Inflammatory macrophage treated with lipopolysaccharide for 1 hour (primary cell): ENCODE results near the gene HS6ST2.

Source experiments
- DNase-seq, 2 donors: peaks; one replicate each; pipeline ENCODE4 v3.0.0-alpha.2; 2020 to 2022

Gene HS6ST2

DNA sequence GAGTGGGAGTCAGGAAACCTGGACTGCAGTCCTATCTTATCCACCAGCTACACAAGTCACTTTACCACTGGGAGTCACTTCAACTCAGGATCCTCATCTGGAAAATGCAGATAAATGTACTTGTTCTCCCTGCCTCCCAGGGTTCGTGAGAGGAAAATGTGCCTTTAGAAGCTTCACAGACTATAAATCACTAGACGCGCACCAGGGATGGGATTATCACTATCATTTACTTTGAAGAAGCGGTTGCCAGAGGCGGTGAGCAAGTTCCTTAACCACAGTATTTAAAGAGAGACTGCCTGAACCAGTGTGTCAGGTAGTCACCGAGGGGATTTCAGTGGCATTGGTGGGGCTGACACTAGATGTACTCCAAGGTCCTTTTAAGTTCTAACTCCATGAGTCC lies 219.5 kb downstream of the HS6ST2 start:
- DNase-seq, result no peak

DNA sequence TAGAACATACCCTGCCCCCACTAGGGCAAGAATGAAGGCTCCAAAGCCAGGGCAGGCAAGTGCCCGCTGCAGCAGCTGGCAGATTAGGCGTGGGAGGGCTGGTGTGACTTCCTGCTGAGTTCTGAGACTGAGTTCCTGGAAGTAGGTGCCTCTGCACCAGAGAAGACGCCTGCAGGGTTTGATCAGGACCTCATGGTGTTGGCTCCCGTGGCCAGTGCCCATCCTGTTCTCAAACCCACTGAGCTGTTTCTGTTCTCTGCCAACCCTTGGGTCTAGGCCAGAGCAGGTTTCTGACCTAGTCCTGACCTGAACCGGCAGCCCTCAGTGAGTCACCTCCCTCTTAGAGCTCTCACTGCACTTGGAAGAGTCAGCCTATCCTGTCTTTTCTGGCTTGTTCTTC lies 220.7 kb downstream of the HS6ST2 start:
- DNase-seq, result peak in 1 of 2 donors; percentile 9

DNA sequence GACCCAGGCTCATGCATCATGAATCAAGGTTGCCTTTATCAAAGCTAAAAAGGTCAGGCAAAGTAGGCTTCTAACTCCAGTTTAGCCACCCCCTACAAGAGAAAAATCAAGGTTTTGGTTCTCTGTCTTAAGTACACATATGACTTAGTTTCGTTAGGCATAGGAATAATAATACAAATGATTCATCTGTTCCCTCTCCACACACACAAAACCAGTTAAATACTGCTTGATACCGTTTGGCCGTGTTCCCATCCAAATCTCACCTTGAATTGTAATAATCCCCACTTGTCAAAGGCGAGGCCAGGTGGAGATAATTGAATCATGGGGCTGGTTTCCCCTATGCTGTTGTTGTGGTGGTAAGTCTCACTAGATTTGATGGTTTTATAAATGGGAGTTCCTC lies 226.2 kb downstream of the HS6ST2 start:
- no peak for DNase-seq

DNA sequence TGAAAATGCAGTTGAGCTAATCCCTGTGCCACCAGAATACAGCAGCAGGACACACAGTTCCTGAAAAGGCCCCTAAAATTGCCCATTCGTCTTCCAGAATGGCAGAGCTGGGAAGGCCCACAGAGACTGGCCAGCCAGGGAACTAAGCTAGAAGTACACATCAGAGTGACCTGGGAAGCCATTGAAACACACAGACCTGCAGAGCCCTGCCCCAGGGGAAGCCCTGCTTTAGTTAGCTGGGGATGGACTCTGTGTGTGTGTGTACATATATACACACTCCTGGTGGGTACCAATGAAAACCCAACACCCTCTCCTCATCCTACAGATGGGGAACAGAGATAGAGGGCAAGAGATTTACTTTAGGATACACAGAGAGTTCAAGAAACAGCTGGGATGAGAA lies 227.7 kb downstream of the HS6ST2 start:
- no peak for DNase-seq

DNA sequence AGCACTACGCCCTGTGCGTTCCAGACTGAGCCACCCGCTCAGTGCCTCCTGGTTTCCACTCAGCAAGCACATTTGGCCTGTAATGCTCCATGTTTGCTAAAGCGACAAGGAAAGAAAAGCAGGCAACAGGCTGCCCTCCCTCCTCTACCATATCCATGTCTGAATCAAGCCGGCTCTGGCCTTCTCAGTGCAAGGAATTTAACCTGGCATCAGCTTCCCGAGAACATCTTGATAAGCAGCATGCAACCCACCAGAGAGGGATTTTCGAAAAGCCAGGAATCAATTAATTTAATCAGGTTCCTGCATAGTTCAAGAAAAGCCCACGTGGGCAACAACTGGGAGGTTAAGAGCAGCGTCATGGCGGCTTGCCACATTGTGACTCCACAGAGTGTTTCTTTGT lies 228.2 kb downstream of the HS6ST2 start:
- DNase-seq, result no peak

DNA sequence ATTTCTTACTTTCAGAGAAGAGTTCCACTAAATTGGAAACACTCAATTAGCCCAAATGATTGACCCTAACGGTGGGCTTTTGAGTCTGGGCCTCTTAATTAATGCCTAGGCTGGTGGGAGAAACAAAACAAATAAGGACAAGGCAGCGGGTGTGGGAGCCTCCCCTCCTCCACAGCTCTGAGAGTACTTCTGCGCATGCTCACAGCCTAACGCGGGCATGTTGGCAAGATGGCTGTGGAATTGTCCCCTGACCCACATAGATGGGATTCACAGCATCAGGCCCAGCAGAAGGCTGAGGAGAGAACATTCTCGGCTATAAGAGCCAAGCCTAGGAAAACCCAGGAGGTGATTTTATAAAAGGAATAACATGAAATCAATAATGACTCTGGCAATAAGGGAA lies 230.1 kb downstream of the HS6ST2 start:
- DNase-seq, result no peak

DNA sequence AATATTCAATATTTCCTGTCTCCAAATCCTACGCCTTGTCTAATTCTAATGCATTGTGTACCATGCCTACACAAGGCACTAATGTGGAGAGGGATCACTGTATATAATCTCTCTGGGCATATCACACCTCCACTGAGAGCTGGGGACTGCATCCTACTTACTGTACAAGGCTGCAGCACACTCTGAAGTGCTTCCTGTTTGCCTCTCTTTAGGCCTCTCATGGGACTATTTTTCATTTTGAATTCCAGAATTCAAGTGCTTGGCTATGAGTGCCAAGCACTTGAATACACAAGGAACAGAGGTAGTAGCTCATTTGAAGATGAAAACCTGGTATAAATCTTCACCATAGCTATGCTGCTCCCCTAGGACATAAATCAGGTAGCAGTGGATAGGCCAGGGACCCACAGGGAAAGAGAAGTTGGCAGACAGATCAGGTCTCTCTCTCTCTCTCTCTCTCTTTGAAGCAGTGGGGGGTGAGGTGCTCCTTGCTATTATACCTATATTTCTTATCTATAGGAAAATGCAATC lies 239.9 kb downstream of the HS6ST2 start:
- no peak for DNase-seq

DNA sequence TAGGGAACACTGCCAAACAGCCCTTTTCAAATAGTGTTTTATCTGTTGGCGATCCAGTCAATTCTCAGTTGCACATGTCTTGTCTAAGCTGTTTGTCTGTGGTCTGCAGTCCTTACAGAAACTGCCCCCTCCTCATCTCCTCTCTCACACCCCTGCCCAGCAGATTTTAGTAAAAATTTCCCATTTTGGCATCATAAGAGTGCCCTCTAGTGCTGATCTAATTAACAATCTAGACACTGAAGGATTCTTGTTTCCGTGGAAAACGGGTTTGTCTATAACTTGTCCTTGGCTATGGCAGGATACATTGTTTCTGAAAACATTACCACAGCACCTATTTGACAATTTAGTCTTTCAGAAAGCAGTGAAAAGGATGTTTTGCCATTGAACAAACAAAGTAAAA lies 242.4 kb downstream of the HS6ST2 start:
- DNase-seq, result peak in 1 of 2 donors; percentile 13

DNA sequence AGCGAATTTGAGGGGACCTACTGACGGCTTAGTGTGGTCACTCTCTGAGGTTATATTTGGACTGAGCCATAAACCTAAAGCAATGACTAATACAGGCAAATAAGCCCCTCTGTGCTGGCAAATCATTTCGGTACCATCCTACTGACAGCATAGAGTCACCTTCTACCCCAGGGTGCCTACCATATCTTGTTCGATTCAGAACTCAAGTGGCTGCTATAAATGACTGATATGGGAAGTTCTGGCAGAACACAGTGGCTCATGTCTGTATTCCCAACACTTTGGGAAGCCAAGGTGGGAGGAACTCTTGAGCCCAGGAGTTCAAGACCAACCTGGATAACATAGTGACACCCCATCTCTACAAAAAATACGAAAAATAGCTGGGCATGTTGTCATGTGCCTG lies 243.5 kb downstream of the HS6ST2 start:
- DNase-seq, result no peak

DNA sequence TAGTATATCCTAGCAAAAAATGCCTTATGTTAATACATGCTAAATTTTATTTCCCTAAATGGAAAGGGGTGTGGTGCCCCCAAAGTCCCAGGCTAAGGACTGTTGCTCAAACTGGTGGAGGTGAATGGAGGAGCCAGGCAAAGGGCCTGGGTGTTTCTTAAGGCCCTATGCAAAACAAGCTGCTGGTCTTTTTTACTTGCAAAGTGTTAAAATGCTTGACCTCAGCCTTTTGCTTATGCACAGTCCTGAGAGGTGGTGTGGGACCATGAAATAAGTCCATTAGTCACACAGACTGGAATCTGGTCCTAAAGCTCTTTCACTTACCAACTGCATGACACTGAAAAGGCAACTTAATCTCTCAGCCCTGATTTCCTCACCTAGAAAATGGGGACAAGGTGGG lies 246.1 kb downstream of the HS6ST2 start:
- DNase-seq, result no peak

DNA sequence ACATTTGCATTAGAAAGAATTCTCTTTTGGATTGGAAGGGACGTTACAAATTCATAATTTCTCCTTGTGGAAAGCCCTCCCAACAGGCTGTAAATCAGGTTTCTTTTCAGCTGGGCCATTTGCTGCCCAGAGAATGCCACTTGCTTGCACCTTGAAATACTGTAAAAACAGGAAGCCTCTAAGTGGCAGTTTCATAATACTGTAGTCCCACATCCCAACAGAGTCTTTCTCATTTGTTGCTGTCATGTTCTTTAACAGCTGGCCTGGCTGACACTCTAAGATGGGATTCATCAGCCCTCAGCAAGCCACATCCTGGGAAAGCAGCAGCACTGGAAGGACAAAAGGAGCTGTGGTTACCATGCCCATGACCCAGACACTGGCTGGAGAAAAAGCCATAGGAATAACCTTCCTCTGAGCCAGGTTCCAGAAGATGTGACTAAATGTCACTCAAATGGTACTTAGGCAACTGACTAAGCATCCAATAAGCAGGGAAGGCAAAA lies 247.7 kb downstream of the HS6ST2 start:
- DNase-seq, result peak; percentile 11 to 19

DNA sequence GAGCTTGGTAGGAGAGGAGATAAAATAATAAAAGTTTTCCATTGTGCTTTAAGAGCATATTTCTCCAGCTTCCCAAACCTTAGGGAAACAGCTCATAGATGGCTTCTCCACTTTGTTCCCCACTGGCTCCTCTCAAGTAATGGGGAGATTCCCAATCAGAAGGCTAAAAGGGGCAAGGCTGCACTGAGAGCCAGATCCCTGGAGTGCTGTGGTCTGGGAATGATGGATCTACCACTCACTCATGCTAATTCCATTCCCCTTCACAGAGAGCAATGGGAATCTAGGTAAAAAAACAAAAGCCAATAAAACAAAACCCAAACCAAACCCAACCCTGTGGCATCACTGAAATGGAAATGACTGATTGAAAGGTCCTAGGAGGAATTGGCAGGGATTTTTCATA lies 249.9 kb downstream of the HS6ST2 start:
- DNase-seq, result no peak

DNA sequence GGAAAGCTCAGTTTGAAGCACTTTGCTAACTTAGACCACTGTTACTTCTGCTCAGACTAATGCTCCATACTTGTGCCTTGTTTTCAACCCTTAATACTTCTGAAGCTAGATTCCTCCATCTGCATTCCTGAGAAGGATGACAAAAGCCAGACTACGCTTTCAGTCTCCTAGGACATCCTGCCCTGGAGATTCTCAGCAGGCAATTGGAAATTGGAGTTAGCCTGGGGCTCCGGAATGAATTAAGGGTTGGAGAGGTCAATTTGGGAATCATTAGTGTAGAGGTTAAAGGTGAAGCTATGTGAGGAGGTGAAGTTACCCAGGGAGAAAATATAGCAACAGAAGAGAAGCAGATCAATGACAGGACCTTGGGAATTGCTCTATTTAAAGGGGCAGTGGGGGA lies 253.7 kb downstream of the HS6ST2 start:
- no peak for DNase-seq

DNA sequence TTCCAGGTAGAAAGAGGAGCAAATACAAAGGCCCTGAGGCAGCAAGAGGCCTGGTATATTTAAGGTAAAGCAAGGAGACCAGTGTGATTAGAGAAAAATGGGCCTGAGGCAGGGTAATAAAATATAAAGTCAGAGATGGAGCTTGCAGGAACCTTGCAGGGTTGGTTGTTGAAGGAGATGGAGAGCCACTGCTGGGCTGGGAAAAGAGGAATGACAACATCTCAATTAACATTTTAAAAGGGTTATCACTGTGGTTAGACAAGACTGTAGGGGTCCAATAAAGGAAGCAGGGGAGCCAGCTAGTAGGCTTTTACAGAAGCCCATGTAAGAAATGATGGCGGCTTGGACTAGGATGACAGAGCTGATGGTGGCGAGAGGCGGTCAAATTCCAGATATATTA lies 264.0 kb downstream of the HS6ST2 start:
- DNase-seq, result no peak

DNA sequence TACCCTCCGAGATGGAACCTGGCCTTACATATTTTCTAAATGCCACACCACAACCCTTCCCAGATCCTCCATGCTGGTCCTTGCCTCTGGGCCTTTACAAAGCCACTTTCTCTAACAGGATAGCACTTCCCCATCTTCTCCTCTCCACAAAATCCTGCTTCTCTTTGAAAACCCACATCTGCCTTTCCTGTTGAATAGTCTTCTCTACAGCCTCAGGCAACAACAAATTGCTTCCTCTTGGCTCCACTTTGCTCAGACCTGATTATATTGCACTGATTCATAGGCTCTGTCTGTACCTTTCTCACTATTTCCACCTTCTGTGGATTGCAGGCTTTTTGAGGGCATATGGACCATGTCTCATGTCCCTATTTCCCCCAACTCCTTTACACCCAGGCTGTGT lies 265.9 kb downstream of the HS6ST2 start:
- DNase-seq, result peak in 1 of 2 donors; percentile 2

DNA sequence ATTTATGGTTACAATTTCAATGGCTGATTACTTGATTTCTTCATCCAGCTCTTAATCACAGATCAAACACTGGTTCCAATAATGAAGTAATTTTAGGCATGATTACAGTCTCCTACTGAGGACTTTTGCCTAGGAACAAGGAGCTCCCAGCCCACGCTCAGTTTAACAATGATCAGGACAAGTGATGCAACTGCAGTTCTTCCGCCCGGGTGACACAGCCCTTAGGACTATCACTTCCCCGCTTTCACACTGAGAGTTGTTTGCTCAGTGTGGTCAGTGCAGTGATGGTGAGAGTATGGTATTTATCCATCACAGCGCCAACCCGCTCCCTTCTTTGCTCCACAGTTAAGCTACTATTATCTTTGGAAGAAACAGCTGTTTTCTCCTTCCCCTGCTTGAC lies 266.4 kb downstream of the HS6ST2 start:
- DNase-seq, result peak; percentile 76 to 78

DNA sequence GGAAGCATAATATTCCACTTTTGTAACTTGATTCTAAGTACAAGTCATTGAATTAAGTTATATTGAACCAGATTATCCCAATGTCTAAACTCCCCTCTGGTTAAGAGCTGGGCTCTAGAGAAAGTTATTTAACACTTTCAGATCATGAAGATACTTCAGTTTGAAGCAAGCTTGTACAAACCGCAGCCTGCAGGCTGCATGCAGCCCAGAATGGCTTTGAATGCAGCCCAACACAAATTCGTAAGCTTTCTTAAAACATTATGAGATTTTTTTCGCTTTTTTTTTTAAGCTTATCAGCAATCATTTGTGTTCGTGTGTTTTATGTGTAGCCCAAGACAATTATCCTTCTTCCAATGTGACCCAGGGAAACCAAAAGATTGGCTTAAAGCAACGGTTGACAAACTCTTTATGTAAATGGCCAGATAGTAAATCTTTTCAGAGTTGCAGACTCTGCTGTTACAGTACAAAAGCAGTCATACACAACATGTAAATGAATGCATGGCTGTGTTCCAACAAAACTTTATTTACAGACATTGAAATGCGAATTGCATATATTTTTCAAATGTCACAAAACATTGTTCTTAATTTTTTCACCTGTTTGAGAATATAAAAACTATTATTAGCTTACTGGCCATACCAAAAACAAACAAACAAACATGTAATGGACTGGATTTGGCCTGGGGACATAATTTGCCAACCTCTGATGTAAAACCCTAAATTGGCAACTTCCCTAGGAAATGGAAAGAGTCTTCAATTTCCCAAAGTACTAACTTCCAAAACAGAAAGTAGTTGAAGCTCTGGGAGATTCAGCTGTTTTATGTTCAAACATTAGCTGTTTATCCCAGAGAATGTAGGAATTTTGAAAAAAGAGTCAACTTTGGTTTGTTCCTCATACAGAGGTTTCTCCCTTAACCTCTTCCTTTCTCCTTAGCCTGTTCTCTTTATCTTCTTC lies 268.5 kb downstream of the HS6ST2 start:
- no peak for DNase-seq

DNA sequence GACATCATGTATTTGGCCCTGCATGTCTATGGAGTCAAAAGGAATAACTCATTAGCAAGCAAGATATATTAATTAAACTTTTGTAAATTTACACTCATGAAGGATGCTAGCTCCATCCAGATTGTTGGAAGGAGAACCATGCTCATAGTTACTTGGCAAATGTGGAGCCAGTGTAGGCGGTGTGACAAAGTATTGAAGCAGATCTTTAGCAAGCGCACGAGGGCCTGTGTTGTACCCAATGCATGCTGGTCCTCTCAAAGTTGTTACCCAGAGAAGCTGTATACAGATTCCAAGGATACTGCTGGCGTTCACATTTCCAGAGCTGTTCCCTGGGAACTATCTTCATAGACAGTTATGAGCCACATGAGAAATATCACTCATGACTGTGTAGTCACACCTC lies 273.2 kb downstream of the HS6ST2 start:
- no peak for DNase-seq

DNA sequence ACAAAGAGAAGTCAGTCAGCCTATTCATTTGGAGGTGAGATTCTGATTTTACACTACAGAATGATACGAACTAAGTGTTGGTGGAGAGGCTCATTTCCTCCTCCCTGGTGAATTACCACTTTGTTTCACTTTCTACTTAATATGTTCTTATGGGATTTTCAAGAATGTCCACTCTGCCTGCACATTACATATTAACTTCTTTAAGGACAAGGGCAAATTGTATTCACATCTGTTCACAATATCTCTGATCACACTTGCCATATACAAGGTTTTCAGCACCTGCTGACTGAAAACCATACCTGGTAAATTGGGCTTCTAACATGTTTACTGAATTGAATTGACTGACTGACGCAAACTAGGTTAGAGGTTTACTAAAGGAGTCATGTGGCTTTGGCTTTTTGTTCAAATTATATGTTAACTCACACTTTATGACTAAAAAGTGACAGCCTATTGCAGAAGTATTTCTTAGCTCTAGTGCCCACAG lies 281.2 kb downstream of the HS6ST2 start:
- DNase-seq, result no peak

DNA sequence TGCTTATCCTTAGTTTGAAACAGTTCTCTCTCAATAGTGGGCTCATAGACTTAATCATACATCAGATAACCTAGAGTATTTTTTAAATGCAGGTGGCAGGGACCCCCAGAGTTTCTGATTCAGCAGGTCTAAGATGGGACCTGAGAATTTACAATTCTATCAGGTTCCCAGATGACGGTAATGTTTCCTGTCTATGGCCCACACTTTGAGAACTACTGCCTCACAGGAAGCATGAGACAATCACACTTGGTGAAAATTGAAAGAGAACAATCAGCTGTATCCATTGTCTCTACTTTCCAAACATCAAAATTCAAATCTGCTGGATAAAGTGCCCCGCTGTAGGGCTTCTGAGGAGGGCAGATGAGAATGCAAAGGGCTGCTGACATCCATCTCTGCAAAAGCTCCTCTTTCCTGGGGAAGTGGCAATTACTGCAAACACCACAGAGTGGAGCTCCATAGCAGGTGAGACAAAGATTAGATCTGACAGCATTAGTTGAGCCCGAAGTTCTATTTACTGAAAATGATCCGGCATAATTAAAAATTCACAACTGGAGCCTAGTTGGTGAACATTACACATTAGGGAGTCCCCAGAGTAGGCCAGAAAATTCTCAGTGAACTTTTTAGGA lies 281.8 kb downstream of the HS6ST2 start:
- DNase-seq, result no peak

DNA sequence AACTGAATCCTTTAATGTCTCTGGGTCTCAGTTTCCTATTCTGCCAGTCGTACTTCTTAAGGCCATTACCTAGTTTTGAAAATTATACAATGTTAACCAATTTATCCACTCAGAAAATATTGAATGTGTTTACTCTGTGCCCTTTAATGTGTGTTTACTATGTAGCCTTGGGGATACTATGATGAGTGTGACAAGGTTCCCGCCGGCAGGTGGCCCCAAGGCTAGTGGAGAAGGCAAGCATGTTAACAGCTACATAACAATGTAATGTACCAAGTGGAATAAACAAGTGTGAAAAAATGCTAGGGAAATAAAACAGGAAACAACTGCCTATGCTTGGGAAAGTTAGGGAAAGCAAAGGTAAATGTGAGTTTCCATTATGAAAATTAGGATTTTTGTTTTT lies 282.3 kb downstream of the HS6ST2 start:
- no peak for DNase-seq

DNA sequence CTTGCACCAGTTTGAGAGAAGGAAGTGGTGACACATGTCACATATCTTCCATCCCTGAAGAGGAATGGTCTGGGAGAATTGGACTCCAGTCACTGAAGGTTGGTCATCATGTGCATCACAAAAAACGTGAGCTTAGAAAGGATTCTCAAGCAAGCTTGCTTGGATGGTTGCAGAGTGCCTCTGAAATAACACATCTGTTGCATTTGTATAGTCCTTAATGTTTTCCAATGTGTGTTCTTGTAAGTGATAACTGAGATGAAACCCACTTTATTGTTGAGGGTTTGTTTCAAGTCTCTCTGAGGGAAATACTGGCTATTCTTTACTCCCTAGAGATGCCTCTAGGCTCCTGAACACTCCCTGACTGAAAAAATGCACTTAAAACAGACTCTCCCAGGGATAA lies 285.1 kb downstream of the HS6ST2 start:
- no peak for DNase-seq

DNA sequence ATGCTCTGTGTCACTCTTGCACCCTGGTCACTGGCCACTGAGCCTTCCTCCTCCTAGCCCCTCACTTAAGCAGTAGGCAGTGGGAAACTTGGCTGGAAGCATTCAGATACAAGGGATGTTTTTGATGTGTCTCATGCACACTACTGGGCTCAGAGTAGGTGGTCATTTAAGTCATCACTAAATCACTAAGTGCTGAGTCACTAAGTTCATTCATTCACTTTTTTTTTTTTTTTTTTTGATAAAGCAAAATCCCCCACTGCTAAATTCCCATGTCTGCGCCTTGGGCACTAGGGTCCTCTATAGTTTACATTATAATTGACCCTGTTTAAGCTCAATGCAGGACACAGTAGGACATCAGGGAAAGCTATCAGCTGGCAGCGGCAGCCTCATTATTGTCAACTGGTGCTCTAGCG lies 287.2 kb downstream of the HS6ST2 start:
- no peak for DNase-seq

DNA sequence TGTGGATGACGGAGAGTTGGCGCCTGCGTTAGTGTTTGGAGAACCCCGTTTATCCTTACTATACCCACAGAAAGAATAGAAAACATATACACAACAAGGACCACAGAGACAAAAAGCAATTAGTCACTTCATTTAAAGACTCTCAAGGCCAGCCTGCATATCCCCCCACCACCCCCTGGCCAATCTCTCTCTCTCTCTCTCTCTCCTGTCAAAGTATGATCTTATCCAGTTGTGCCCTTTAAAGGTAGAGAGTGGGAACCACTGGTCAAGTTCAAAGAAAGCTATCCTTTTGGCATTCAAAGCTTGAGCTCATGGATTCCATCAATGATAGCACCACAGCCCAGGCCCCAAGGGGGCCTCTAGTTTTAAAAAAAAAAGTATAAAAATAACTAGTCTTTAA lies 289.3 kb downstream of the HS6ST2 start:
- no peak for DNase-seq
